GM23248 (cell line): ENCODE data around the gene PARP8.

Source experiments
- EZH2 ChIP-seq: fragments of 200-600 bp; sonication (generic); IDR thresholded peaks from 2 replicates; pipeline ENCODE4 v1.6.1; 2018; ENCODE audit warnings: antibody characterized with exemption, mild to moderate bottlenecking; ENCODE audit not compliant: insufficient read depth, poor library complexity, severe bottlenecking
- EZH2phosphoT487 ChIP-seq: fragments of 200-600 bp; sonication (generic); IDR thresholded peaks from 2 replicates; pipeline ENCODE4 v1.6.1; 2018; ENCODE audit warnings: antibody characterized with exemption, moderate library complexity, mild to moderate bottlenecking, low read depth; ENCODE audit not compliant: insufficient read depth

- TF ChIP-seq EZH2phosphoT487 (no peak), EZH2 (no peak)
Observed at GRCh38 chr5:50836356-50836755, 169.9 kb downstream of the PARP8 start.
